Esophagus muscularis mucosa (tissue), 3 donors: ENCODE data around the gene SATB1.

Experiments
- CTCF ChIP-seq, 3 experiments: fragments of 200-600 bp in 2 of 3; fragments of 450-650 bp in 1 of 3; sonication (generic) in 2 of 3; IDR thresholded peaks; one replicate each; pipeline ENCODE4 v1.5.1; 2017 to 2019; ENCODE audit warnings: antibody characterized with exemption in 3 of 3, mild to moderate bottlenecking in 2 of 3, moderate library complexity in 1 of 3
- EP300 ChIP-seq: sonication (generic); formaldehyde crosslinking; IDR thresholded peaks from one replicate; pipeline ENCODE4 v1.6.1; 2017; ENCODE audit warnings: antibody characterized with exemption

- TF ChIP-seq EP300 (no peak), CTCF (IDR thresholded peaks at IDR 0.05) (no peak)
These were observed 18.8 kb upstream of the SATB1 start for GRCh38 chr3:18443665-18444594.
